SK-N-SH treated with all-trans-retinoic acid at 6 μM for 48 hours (cell line): ENCODE results near the gene CAVIN1.
"Not testable (repeated sequence)": the region's sequence is repeated elsewhere in the genome, so short reads cannot be mapped to it uniquely, and the experiment has no call there.

Experiments used
- CSDC2 ChIP-seq: fragments of 250-450 bp; sonication (Bioruptor Pico); IDR thresholded peaks from 2 replicates; pipeline ENCODE4 v1.5.0; 2020; ENCODE audit warnings: mild to moderate bottlenecking, moderate library complexity
- ISL1 ChIP-seq: fragments of 250-450 bp; sonication (Bioruptor Pico); IDR thresholded peaks from 2 replicates; pipeline ENCODE4 v2.1.2; 2022; ENCODE audit warnings: mild to moderate bottlenecking, moderate library complexity
- PPARA ChIP-seq: fragments of 250-450 bp; sonication (Bioruptor Pico); IDR thresholded peaks from 2 replicates; pipeline ENCODE4 v1.5.0; 2020; ENCODE audit warnings: mild to moderate bottlenecking, borderline replicate concordance
- RARB ChIP-seq: fragments of 250-450 bp; sonication (Bioruptor Pico); IDR thresholded peaks from 2 replicates; pipeline ENCODE4 v1.8.0; 2021; ENCODE audit warnings: mild to moderate bottlenecking, moderate library complexity
- ZFP30 ChIP-seq: fragments of 450-650 bp; formaldehyde crosslinking; IDR thresholded peaks from 2 replicates; pipeline ENCODE4 v1.5.0; 2022; ENCODE audit warnings: mild to moderate bottlenecking, moderate library complexity
- ZNF565 ChIP-seq: fragments of 450-650 bp; formaldehyde crosslinking; conservative IDR thresholded peaks from 2 replicates; pipeline ENCODE4 v1.5.0; 2020; ENCODE audit warnings: low read depth, mild to moderate bottlenecking, moderate library complexity
- ZNF8 ChIP-seq: fragments of 450-650 bp; formaldehyde crosslinking; IDR thresholded peaks from 2 replicates; pipeline ENCODE4 v1.5.0; 2020; ENCODE audit warnings: mild to moderate bottlenecking, moderate library complexity
- TF ChIP-seq, protein P1 (sequence below): fragments of 250-450 bp; sonication (Bioruptor Pico); IDR thresholded peaks from 2 replicates; pipeline ENCODE4 v1.8.0; 2020; ENCODE audit warnings: mild to moderate bottlenecking, moderate library complexity, borderline replicate concordance
- TF ChIP-seq, protein P2 (sequence below): fragments of 250-450 bp; sonication (Bioruptor Pico); IDR thresholded peaks from 2 replicates; pipeline ENCODE4 v1.5.1; 2020; ENCODE audit warnings: low read depth, mild to moderate bottlenecking, moderate library complexity

DNA sequence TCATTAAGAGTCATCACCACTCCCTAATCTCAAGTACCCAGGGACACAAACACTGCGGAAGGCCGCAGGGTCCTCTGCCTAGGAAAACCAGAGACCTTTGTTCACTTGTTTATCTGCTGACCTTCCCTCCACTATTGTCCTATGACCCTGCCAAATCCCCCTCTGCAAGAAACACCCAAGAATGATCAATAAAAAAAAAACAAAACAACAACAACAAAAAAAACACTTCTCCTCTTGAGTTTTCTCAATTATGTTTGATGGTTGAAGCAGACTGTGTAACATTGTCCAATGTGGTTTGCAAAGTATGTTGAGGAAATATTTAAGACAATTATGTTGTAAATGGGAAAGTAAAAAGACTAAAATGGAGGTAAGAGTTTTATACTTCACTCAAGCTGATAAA, 26.8 kb upstream of the CAVIN1 start:
- TF ChIP-seq, protein P1, sequence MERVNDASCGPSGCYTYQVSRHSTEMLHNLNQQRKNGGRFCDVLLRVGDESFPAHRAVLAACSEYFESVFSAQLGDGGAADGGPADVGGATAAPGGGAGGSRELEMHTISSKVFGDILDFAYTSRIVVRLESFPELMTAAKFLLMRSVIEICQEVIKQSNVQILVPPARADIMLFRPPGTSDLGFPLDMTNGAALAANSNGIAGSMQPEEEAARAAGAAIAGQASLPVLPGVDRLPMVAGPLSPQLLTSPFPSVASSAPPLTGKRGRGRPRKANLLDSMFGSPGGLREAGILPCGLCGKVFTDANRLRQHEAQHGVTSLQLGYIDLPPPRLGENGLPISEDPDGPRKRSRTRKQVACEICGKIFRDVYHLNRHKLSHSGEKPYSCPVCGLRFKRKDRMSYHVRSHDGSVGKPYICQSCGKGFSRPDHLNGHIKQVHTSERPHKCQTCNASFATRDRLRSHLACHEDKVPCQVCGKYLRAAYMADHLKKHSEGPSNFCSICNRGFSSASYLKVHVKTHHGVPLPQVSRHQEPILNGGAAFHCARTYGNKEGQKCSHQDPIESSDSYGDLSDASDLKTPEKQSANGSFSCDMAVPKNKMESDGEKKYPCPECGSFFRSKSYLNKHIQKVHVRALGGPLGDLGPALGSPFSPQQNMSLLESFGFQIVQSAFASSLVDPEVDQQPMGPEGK (CRISPR knock-in tag): not testable (repeated sequence)
- TF ChIP-seq RARB; ZNF565 (CRISPR knock-in tag); ISL1 (CRISPR knock-in tag); PPARA (CRISPR knock-in tag); ZNF8 (CRISPR knock-in tag); CSDC2; ZFP30 (CRISPR knock-in tag): not testable (repeated sequence)
- TF ChIP-seq, protein P2, sequence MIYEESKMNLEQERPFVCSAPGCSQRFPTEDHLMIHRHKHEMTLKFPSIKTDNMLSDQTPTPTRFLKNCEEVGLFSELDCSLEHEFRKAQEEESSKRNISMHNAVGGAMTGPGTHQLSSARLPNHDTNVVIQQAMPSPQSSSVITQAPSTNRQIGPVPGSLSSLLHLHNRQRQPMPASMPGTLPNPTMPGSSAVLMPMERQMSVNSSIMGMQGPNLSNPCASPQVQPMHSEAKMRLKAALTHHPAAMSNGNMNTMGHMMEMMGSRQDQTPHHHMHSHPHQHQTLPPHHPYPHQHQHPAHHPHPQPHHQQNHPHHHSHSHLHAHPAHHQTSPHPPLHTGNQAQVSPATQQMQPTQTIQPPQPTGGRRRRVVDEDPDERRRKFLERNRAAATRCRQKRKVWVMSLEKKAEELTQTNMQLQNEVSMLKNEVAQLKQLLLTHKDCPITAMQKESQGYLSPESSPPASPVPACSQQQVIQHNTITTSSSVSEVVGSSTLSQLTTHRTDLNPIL: not testable (repeated sequence)
